GM18499 (cell line): Measurements from ENCODE around the gene PMPCA.

ENCODE experiments used
- ATAC-seq: cut with Tn5 transposase; IDR thresholded peaks from one replicate; pipeline ENCODE4 v1.9.1; 2021; ENCODE audit warnings: moderate number of reproducible peaks; ENCODE audit not compliant: insufficient read depth, unreplicated experiment

PMPCA gene

GRCh38 chr9:136432591-136432990 lies 22.1 kb downstream of the PMPCA start:
- ATAC-seq, result no peak

GRCh38 chr9:136433043-136433715 lies 22.7 kb downstream of the PMPCA start:
- ATAC-seq, result no peak

DNA sequence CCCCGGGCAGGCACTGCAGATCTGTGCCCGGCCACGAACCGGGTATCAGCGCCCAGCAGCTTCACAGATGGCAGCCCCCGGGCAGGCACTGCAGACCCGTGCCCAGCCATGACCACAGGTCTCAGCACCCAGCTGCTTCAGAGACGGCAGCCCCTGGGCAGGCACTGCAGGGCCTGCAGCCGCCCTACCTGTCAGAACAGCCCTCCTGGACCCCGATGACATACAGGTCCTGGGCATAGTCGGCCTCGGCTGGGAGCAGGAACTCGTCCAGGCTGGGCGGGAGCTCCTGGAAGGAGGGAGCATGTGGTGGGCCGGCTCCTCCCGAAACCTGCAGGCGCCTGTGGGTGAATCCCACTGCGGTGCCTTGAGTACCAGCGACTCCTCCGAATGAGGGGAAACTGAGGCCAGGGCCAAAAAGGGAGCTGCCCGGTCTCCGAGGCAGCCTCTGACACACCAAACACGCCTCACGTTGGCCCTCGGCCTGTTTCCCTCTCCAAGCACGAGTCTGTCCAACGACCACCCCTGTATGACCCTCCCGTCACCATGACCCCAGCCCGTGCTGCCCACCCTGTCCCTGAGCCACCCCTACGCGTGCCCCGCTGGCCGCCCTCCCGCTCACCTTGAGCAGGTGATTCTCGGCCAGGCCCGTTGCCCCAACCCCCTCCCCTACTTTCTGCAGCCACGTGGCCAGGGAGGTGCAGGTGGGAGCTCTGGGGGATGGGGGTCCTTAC lies 23.6 kb downstream of the PMPCA start:
- no peak for ATAC-seq

- ATAC-seq, result no peak
Observed at GRCh38 chr9:136434580-136435169, 24.2 kb downstream of the PMPCA start.

GRCh38 chr9:136436055-136436634 lies 25.7 kb downstream of the PMPCA start:
- ATAC-seq, result no peak

DNA sequence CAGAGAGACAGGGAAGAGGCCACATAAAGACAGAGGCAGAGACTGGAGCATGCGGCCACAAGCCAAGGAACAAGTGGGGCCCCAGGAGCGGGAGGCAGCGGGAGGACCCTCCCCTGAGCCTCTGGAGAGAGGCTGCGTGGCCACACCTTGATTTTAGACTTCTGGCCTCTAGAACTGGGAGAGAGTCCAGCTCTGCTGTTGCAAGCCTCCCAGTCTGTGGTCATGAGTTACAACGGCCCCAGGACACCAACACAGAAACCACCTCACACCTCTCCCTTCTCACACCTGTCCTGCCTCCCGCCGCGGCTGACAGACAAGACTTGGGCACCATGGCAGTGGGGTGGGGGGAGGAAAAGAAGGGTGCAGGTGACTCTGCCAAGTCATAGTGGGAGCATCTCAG lies 27.0 kb downstream of the PMPCA start:
- no peak for ATAC-seq

DNA sequence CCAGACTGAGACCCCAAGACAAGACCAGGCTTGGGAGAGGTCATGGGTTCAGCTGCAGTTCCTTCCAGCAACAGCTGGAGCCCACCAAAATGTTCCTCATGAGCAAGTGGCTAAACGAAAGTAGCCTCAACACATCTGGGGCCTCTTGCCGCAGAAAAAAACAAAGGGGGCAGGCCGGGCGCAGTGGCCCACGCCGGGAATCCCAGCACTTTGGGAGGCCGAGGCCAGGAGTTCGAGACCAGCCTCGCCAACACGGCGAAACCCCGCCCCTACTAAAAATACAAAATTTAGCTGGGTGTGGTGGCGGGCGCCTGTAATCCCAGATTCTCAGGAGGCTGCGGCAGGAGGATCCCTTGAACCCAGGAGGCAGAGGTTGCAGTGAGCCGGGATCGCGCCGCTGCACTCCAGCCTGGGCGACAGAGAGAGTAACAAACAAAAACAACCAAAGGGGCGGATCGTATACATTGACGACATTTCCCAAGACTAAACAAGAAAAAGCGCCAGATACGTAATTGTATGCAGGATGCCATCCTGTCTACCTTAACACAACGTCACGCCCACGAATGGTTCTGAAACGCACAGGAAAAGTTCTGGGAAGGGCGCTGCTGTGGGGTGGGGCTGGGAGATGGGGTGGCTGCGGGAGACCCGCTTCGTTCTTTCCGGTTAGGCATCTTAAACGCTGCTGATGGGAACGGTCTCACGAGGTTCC lies 27.5 kb downstream of the PMPCA start:
- ATAC-seq, result no peak

GRCh38 chr9:136438548-136439480 lies 28.4 kb downstream of the PMPCA start:
- no peak for ATAC-seq

DNA sequence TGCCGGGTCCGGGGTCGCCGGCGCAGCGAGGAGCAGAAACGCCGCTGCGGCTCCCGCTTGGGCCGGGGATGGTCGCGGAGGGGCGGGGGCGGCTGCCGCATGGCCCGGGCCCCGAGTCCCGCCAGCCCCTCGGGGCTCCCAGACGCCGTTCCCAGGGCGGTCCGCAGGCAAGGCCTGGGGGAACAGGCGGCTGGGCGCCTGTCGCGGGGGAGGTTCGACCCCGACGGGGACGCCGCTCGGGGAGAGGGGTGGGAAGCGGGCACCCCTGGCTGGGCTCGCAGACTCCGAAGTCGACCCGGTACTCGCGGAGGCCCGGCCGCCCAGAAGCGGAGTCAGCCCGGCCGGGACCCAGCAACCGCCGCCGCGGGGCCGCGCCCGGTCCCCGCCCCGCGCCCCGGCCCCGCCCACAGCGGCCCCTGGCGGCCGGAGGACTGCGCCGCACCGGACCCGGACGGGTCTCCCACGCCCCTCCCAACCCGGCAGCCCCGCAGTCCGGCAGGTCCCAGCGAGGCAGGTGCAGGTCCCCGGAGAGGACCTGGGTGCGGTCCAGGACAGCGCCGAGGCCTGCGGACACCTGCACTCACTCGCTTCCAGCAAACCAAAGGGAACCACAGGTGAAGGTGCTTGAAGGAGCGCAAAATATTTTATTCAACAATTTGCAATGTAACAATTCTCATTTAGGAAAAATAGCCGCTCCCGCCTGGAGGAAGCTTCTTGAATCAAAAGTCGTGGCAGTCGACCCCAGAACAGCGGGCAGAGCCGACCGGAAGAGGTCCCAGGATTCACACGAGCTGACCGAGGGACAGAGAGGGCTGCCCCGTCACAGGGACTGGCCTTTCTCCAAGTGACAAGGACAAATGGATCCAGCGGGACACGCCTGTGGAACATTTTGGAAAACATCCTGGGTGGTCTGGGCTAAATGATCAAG lies 29.3 kb downstream of the PMPCA start, which contains the start of gene INPP5E:
Gene INPP5E, minus strand, starts transcription at position 365 of the 928 bp plus-strand sequence. CDS start 426 bp downstream, outside the sequence.
- no peak for ATAC-seq

GRCh38 chr9:136441191-136441680 lies 30.8 kb downstream of the PMPCA start:
- no peak for ATAC-seq

GRCh38 chr9:136441681-136442245 lies 31.3 kb downstream of the PMPCA start:
- no peak for ATAC-seq

DNA sequence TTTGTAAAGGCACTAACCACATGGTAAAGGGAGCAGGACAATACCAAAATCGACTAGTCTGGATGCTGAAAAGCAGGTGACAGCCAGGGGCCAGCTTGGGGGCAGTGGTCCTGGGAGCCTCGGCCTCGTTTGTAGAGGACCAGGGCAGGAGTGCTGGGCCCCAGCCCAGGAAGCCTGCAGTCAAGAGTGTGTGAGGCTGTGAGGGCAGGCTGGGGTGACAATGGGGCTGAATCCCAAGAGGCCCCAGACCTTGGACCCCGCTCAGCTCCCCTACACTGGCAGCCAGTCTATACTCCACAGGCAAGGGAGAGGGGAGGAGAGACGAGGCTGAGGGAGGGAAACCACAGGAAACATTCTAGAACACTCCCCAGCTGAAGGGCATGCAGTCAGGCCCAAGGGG lies 31.8 kb downstream of the PMPCA start:
- no peak for ATAC-seq

DNA sequence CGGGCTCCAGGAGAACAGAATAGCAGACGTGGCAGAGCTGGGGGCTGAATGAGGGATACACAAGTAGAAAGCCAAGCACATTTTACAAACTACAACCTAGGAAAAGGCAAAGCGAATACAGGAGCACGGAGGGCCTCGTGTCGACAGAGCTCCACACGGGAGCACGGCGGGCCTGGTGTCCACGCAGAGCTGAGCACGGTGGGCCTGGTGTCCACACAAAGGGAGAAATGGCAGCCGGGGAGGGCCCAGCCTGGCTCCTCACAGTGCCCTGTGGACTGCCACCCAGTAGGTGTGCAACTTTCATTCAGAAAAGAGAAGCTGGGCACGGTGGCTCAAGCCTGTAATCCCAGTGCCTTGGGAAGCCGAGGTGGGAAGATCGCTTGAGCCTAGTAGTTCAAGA lies 32.6 kb downstream of the PMPCA start:
- ATAC-seq, result no peak

GRCh38 chr9:136443687-136444086 lies 33.2 kb downstream of the PMPCA start:
- ATAC-seq, result no peak

DNA sequence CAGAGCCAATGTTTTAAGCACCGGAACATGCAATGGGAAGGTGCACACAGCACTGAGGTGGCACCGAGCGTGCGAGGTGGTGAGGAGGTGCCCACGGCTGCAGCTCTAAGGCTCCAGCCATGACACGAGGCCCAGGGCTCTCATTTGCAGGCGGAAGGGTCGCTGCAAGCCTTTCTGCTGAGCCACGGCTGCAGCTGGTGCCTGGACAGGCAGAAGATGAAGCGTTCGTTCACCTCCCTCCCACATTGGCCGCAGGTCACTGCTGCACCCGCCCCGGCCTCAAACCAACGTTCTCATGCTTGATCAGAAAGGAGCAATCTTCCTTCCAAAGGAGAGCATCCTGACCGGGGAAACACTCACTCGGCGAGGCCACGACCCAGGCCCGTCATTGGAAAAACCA lies 33.6 kb downstream of the PMPCA start:
- no peak for ATAC-seq

GRCh38 chr9:136445799-136446198 lies 35.3 kb downstream of the PMPCA start:
- ATAC-seq, result no peak

GRCh38 chr9:136447173-136447778 lies 36.8 kb downstream of the PMPCA start:
- ATAC-seq, result no peak

DNA sequence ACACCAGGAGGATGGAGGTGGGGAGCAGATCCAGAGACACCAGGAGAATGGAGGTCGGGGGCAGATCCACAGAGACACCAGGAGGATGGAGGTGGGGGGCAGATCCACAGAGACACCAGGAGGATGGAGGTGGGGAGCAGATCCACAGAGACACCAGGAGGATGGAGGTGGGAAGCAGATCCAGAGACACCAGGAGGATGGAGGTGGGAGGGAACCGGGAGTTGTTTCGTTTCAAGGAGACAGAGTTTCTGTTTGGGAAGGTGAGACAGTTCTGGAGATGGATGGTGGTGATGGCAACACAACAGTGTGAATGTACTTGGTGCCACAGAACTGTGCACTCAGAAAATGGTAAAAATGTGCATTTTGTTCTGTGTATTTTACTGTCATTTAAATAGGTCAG lies 38.2 kb downstream of the PMPCA start:
- ATAC-seq, result no peak
